Smooth muscle cell (in vitro differentiated cells): ENCODE results near the gene ZBTB21. TPM values are rescaled to one million over a fixed set of nuclear protein-coding genes. Genes with fewer than 3 reads are reported as not detected.

Experiments
- DNase-seq: peaks from one replicate; lab custom pipeline; 2025; ENCODE audit not compliant: unreplicated experiment; lab: John Stamatoyannopoulos, UW
- H2AFZ ChIP-seq: fragments of 200-600 bp; sonication (generic); 2 replicates; pipeline ENCODE4 v1.6.0; 2016; ENCODE audit warnings: antibody characterized with exemption, low read depth, mild to moderate bottlenecking
- H3F3A ChIP-seq: fragments of 200-600 bp; sonication (generic); 2 replicates; pipeline ENCODE4 v1.6.0; 2017; ENCODE audit warnings: antibody characterized with exemption, low read depth
- H3K27ac ChIP-seq: fragments of 200-600 bp; sonication (generic); 2 replicates; pipeline ENCODE4 v1.5.1; 2016; ENCODE audit warnings: low read depth, mild to moderate bottlenecking
- H3K27me3 ChIP-seq: fragments of 200-600 bp; sonication (generic); 2 replicates; pipeline ENCODE4 v1.6.1; 2016; ENCODE audit warnings: low read depth, mild to moderate bottlenecking
- H3K36me3 ChIP-seq: fragments of 200-600 bp; sonication (generic); 2 replicates; pipeline ENCODE4 v1.5.1; 2016; ENCODE audit warnings: low read depth
- H3K4me1 ChIP-seq: fragments of 200-600 bp; sonication (generic); 2 replicates; pipeline ENCODE4 v1.5.1; 2016; ENCODE audit warnings: low read depth
- H3K4me2 ChIP-seq: fragments of 200-600 bp; sonication (generic); 2 replicates; pipeline ENCODE4 v1.6.0; 2016; ENCODE audit warnings: mild to moderate bottlenecking
- H3K4me3 ChIP-seq: fragments of 200-600 bp; sonication (generic); 2 replicates; pipeline ENCODE4 v1.5.1; 2016; ENCODE audit warnings: mild to moderate bottlenecking
- H3K79me2 ChIP-seq: fragments of 200-600 bp; sonication (generic); 2 replicates; pipeline ENCODE4 v1.6.0; 2016; ENCODE audit warnings: low read depth, mild to moderate bottlenecking
- H3K9ac ChIP-seq: fragments of 200-600 bp; sonication (generic); 2 replicates; pipeline ENCODE4 v1.6.0; 2016; ENCODE audit warnings: low read depth
- H3K9me3 ChIP-seq: fragments of 200-600 bp; sonication (generic); replicated peaks from 2 replicates; pipeline ENCODE4 v1.5.1; 2016; ENCODE audit warnings: low read depth
- H4K20me1 ChIP-seq: fragments of 200-600 bp; sonication (generic); 2 replicates; pipeline ENCODE4 v1.6.0; 2016; ENCODE audit warnings: low read depth
- CTCF ChIP-seq: fragments of 200-600 bp; sonication (generic); IDR thresholded peaks from 2 replicates; pipeline ENCODE4 v1.5.1; 2017; ENCODE audit warnings: borderline replicate concordance, mild to moderate bottlenecking, antibody characterized with exemption; ENCODE audit not compliant: insufficient read depth, poor library complexity, severe bottlenecking
- WGBS: methylation state at CpG from one replicate; pipeline ENCODE4 v1.1.7; 2016; ENCODE audit warnings: low lambda C conversion rate; 5-methylcytosine and 5-hydroxymethylcytosine counted together
- polyA plus RNA-seq: library from polyadenylated mRNA; unstranded; fragments of >200 nt; fragmentation: Nextera tagmentation; extraction: Ambion mirVana; gene quantifications from 2 replicates; pipeline ENCODE4 v1.2.1, GENCODE V29; 2016
- total RNA-seq: library from RNA; depleted of rRNA; stranded (reverse); fragments of >200 nt; gene quantifications from 2 replicates; pipeline ENCODE4 v1.2.3, GENCODE V29; 2014

Gene ZBTB21
- total and polyA plus RNA-seq, 2 experiments from 2014 or later = 6.2 to 24.1 TPM

- H3K9me3 ChIP-seq = no peaks in the 10 kb centered on the region
- no peak overlapping the region for H3K4me3 ChIP-seq
- H3K4me2 ChIP-seq = no peak overlapping the region
- H3F3A ChIP-seq = no peaks in the 10 kb centered on the region
- no peak overlapping the region for H3K27ac ChIP-seq
- no peak overlapping the region for H2AFZ ChIP-seq
- peaks cover 9% of the 10 kb centered on the region for H3K36me3 ChIP-seq
- H3K4me1 ChIP-seq = no peaks in the 10 kb centered on the region
- no peak for DNase-seq
- H4K20me1 ChIP-seq = peaks cover 6% of the 10 kb centered on the region
- no peaks in the 10 kb centered on the region for H3K79me2 ChIP-seq
- no peak overlapping the region for H3K9ac ChIP-seq
- 98% methylated on average over 15 of the region's 15 CpGs for WGBS
- no peak for TF ChIP-seq CTCF
- H3K27me3 ChIP-seq = no peaks in the 10 kb centered on the region
Observed at GRCh38 chr21:41992576-41992975, 17.6 kb downstream of the ZBTB21 start.

- H3K4me3 ChIP-seq = no peak overlapping the region
- no peak for TF ChIP-seq CTCF
- no peak overlapping the region for H2AFZ ChIP-seq
- DNase-seq = no peak
- H3K27me3 ChIP-seq = no peaks in the 10 kb centered on the region
- H3K4me1 ChIP-seq = no peaks in the 10 kb centered on the region
- peaks cover 6% of the 10 kb centered on the region for H4K20me1 ChIP-seq
- no peak overlapping the region for H3K4me2 ChIP-seq
- no peaks in the 10 kb centered on the region for H3K79me2 ChIP-seq
- no peaks in the 10 kb centered on the region for H3K9me3 ChIP-seq
- 97% methylated on average over 16 of the region's 16 CpGs for WGBS
- peaks cover 9% of the 10 kb centered on the region for H3K36me3 ChIP-seq
- no peak overlapping the region for H3K9ac ChIP-seq
- no peak overlapping the region for H3K27ac ChIP-seq
- no peaks in the 10 kb centered on the region for H3F3A ChIP-seq
Observed at GRCh38 chr21:41991659-41992058, 18.5 kb downstream of the ZBTB21 start.

- Histone ChIP-seq H3K9ac (no peak overlapping the region), H4K20me1 (peaks cover 6% of the 10 kb centered on the region), H3K9me3 (no peaks in the 10 kb centered on the region), H3K4me3 (no peak overlapping the region), H3K27ac (no peak overlapping the region), H3K4me2 (no peak overlapping the region), H3K36me3 (peaks cover 9% of the 10 kb centered on the region), H3F3A (no peaks in the 10 kb centered on the region), H3K27me3 (no peaks in the 10 kb centered on the region), H3K4me1 (no peaks in the 10 kb centered on the region), H2AFZ (no peak overlapping the region), H3K79me2 (no peaks in the 10 kb centered on the region)
- no peak for DNase-seq
- no peak for TF ChIP-seq CTCF
- 95% methylated on average over 2 of the region's 2 CpGs for WGBS
Observed at GRCh38 chr21:41989698-41990097, 20.5 kb downstream of the ZBTB21 start.

GRCh38 chr21:41987310-41987709 is 22.9 kb downstream of the ZBTB21 start:
- Histone ChIP-seq H3F3A (no peaks in the 10 kb centered on the region), H3K9ac (no peak overlapping the region), H2AFZ (no peak overlapping the region), H3K36me3 (peaks cover 5% of the 10 kb centered on the region), H3K27ac (no peak overlapping the region), H3K79me2 (no peaks in the 10 kb centered on the region), H3K4me2 (no peak overlapping the region), H3K4me3 (no peak overlapping the region), H3K9me3 (peaks cover 4% of the 10 kb centered on the region), H4K20me1 (no peaks in the 10 kb centered on the region), H3K4me1 (no peaks in the 10 kb centered on the region), H3K27me3 (no peaks in the 10 kb centered on the region)
- TF ChIP-seq CTCF = no peak
- no peak for DNase-seq
- WGBS = 94% methylated on average over 3 of the region's 3 CpGs
